SH-SY5Y (cell line): ENCODE measurements around the gene CTTN.

ENCODE experiments used
- GATA2 ChIP-seq: IDR thresholded peaks from 2 replicates; pipeline ENCODE4 v1.6.1; 2011; ENCODE audit warnings: mild to moderate bottlenecking, low read depth, low read length
- GATA3 ChIP-seq: IDR thresholded peaks from 2 replicates; pipeline ENCODE4 v1.6.1; 2011; ENCODE audit warnings: low read depth, mild to moderate bottlenecking, low read length, moderate library complexity

DNA sequence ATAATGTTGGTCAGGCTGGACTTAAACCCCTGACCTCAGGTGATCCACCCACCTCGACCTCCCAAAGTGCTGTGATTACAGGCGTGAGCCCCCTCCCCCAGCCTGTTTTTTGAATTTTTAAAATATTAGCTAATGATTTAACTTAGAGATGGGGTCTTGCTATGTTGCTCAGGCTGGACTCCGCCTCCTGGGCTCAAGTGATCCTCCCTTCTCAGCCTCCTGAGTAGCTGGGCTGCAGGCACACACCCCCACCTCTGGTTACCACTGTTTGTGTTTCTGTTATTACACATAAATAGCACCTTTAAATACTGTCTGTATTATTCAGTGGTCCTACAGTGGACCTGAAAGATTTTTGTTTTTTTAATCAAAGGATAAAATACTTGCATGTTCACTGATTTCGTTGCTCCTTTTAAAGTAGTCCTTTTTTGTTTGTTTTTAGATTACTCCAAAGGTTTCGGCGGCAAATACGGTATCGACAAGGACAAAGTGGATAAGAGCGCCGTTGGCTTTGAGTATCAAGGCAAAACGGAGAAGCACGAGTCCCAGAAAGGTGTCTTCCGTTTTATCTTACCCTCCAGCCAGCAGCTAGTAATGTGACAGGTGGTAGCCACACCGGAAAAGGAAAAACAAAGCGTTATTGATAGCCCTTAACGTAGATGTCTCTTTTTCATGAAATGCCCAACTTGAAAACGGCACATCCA, 21.1 kb downstream of the CTTN start:
- no peak for TF ChIP-seq GATA2
- no peak for TF ChIP-seq GATA3
